SH-SY5Y (cell line): Measurements from ENCODE around the gene MYD88.

Experiments used
- GATA2 ChIP-seq: IDR thresholded peaks from 2 replicates; pipeline ENCODE4 v1.6.1; 2011; ENCODE audit warnings: mild to moderate bottlenecking, low read depth, low read length
- GATA3 ChIP-seq: IDR thresholded peaks from 2 replicates; pipeline ENCODE4 v1.6.1; 2011; ENCODE audit warnings: low read depth, mild to moderate bottlenecking, low read length, moderate library complexity

- TF ChIP-seq GATA2 (no peak), GATA3 (no peak)
These were observed 40.8 kb upstream of the MYD88 start for GRCh38 chr3:38097446-38098375.
